ENCODE data around the gene PHACTR4. TPM values are rescaled to one million over a fixed set of nuclear protein-coding genes. Genes with fewer than 3 reads are reported as not detected.
A peak's percentile ranks its signal among the peaks of the same experiment; 100 is the strongest.
"Not testable (repeated sequence)": the region's sequence is repeated elsewhere in the genome, so short reads cannot be mapped to it uniquely, and the experiment has no call there.

PHACTR4 gene
- total RNA-seq, 6 experiments from 2014 or later, result 16.1 to 25.8 (median 23.3) TPM

DNA sequence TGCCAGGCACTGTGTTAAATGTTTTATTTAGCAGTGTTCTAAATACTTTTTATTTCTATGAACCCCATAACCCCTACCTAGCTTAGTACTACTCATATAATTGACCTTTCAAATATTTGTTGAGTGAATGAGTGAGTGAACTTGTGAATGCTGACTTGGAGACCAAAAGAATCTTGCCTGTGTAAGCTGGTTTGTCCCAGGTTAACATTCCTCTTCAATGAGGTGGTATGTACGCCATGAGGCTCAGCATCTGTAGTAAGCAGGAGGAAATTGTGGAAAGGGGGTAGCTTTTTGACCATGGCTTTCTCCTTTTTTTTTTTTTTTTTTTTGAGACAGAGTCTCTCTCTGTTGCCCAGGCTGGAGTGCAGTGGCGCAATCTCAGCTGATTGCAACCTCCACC is 26.1 kb upstream of the PHACTR4 start:
- Histone ChIP-seq H3K27me3 (no peaks in the 10 kb centered on the region), H3K4me3 (no peak overlapping the region), H3K36me3 (no peaks in the 10 kb centered on the region), H3K4me1 (no peaks in the 10 kb centered on the region), H3K27ac (no peak overlapping the region), H3K9me3 (no peaks in the 10 kb centered on the region)
- WGBS (ENCODE audit: insufficient coverage, low coverage, low lambda C conversion rate, missing lambda C conversion rate), result 100% methylated on average over 1 of the region's 2 CpGs
- ATAC-seq (no peak), DNase-seq (no peak)
- TF ChIP-seq POLR2A (IDR thresholded peaks at IDR 0.05), result no peak
- TF ChIP-seq, protein P1, sequence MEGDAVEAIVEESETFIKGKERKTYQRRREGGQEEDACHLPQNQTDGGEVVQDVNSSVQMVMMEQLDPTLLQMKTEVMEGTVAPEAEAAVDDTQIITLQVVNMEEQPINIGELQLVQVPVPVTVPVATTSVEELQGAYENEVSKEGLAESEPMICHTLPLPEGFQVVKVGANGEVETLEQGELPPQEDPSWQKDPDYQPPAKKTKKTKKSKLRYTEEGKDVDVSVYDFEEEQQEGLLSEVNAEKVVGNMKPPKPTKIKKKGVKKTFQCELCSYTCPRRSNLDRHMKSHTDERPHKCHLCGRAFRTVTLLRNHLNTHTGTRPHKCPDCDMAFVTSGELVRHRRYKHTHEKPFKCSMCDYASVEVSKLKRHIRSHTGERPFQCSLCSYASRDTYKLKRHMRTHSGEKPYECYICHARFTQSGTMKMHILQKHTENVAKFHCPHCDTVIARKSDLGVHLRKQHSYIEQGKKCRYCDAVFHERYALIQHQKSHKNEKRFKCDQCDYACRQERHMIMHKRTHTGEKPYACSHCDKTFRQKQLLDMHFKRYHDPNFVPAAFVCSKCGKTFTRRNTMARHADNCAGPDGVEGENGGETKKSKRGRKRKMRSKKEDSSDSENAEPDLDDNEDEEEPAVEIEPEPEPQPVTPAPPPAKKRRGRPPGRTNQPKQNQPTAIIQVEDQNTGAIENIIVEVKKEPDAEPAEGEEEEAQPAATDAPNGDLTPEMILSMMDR (IDR thresholded peaks at IDR 0.05), result no peak
- intact Hi-C loops (cut with DNase I), result no loop called here

- DNase-seq; ATAC-seq; H3K27ac ChIP-seq; H3K9me3 ChIP-seq; H3K27me3 ChIP-seq; H3K4me1 ChIP-seq; H3K4me3 ChIP-seq; intact Hi-C loops (cut with DNase I); H3K36me3 ChIP-seq: not testable (repeated sequence)
- 85% methylated on average over 4 of the region's 8 CpGs for whole genome bisulfite sequencing (ENCODE audit: insufficient coverage, low coverage, low lambda C conversion rate, missing lambda C conversion rate)
These were observed 16.2 kb upstream of the PHACTR4 start for GRCh38 chr1:28353248-28353810.

GRCh38 chr1:28354121-28354520 is 15.4 kb upstream of the PHACTR4 start:
- DNase-seq (no peak), ATAC-seq (peak in 3 of 4 donors; percentile 20 to 51 (median 47))
- Histone ChIP-seq H3K4me3 (no peak overlapping the region), H3K27me3 (no peaks in the 10 kb centered on the region), H3K27ac (no peak overlapping the region), H3K4me1 (no peaks in the 10 kb centered on the region), H3K36me3 (no peaks in the 10 kb centered on the region), H3K9me3 (no peaks in the 10 kb centered on the region)
- WGBS (ENCODE audit: insufficient coverage, low coverage, low lambda C conversion rate, missing lambda C conversion rate), result 18% methylated on average over 3 of the region's 3 CpGs
- TF ChIP-seq, protein P1 (IDR thresholded peaks at IDR 0.05), result no peak
- TF ChIP-seq POLR2A (IDR thresholded peaks at IDR 0.05), result no peak
- intact Hi-C loops (cut with DNase I), result no loop called here

DNA sequence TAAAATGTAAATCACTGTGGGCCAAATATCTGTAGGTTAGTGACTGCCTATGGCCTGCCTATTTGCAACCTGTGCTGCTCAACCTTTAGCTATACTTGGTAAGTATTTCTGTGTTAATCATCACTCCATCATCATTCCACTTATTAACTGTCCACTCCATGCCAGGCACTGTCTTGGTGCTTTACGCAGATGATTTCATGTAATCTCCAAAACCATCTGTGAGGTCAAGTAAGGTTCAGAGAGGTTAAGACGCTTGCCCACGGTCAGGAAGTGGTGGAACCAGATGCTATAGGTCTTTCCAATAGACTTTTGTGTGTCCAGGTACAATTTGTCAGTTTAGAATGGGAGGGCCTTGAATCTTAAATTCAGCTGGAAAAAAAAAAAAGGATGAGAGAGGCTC is 10.8 kb upstream of the PHACTR4 start:
- H3K27ac ChIP-seq, result no peak overlapping the region
- no peaks in the 10 kb centered on the region for H3K4me1 ChIP-seq
- DNase-seq (no peak), ATAC-seq (no peak)
- WGBS (ENCODE audit: insufficient coverage, low coverage, low lambda C conversion rate, missing lambda C conversion rate), result 58% methylated on average over 3 of the region's 3 CpGs
- no peak overlapping the region for H3K4me3 ChIP-seq
- no peaks in the 10 kb centered on the region for H3K36me3 ChIP-seq
- TF ChIP-seq, protein P1 (IDR thresholded peaks at IDR 0.05), result no peak
- H3K9me3 ChIP-seq, result no peaks in the 10 kb centered on the region
- intact Hi-C loops (cut with DNase I), result no loop called here
- no peaks in the 10 kb centered on the region for H3K27me3 ChIP-seq

- Histone ChIP-seq H3K27me3 (no peaks in the 10 kb centered on the region), H3K4me3 (no peak overlapping the region), H3K36me3 (no peaks in the 10 kb centered on the region), H3K9me3 (no peaks in the 10 kb centered on the region), H3K27ac (no peak overlapping the region), H3K4me1 (no peaks in the 10 kb centered on the region)
- TF ChIP-seq, protein P1 (IDR thresholded peaks at IDR 0.05), result peak; percentile 61 to 75 (median 65)
- no peak for TF ChIP-seq POLR2A (IDR thresholded peaks at IDR 0.05)
- WGBS (ENCODE audit: insufficient coverage, low coverage, low lambda C conversion rate, missing lambda C conversion rate), result 35% methylated on average over 7 of the region's 7 CpGs
- ATAC-seq (peak; percentile 69 to 81 (median 78)), DNase-seq (peak; percentile 65 to 68 (median 66))
- intact Hi-C loops (cut with DNase I), result no loop called here
These were observed 9.8 kb upstream of the PHACTR4 start for GRCh38 chr1:28359592-28360239.
